GM19463 (cell line): ENCODE measurements around the gene DDX39B.
A peak's percentile ranks its signal among the peaks of the same experiment; 100 is the strongest.
"Not testable (repeated sequence)": the region's sequence is repeated elsewhere in the genome, so short reads cannot be mapped to it uniquely, and the experiment has no call there.

ENCODE experiments used
- ATAC-seq: cut with Tn5 transposase; IDR thresholded peaks from one replicate; pipeline ENCODE4 v1.9.1; 2021; ENCODE audit warnings: mild to moderate bottlenecking, moderate library complexity; ENCODE audit not compliant: unreplicated experiment

DDX39B gene

GRCh38 chr6:31529329-31530150 lies 12.3 kb downstream of the DDX39B start:
- ATAC-seq, result no peak

DNA sequence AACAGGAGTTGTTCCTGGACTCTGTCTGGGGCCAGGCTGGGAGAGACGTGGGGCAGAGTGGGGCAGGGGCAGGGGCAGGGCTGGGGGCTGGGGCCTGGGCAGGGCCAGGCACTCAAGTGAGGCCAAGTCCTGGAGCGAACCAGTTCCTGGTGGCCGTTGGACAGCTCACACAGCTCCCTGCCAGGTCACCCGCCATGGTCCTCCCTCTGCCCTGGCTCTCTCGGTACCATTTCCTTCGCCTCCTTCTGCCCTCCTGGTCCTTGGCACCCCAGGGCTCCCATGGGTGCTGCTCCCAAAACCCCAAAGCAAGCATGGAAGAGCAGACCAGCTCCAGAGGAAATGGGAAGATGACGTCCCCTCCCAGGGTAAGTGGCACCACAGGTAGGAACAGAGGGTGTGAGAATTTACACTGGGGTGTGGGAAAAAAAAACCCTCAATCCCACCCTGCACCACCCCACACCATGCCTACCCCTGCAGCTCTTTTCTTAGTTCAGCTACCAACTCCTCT lies 12.9 kb downstream of the DDX39B start, which contains the start of gene MCCD1:
Gene MCCD1 (plus strand): TSS at position 142 of the 508 bp plus-strand sequence. CDS start 53 bp downstream, at position 195.
- ATAC-seq, result no peak

- no peak for ATAC-seq
Observed at GRCh38 chr6:31528307-31528777, 13.5 kb downstream of the DDX39B start.

GRCh38 chr6:31525932-31526591 lies 15.7 kb downstream of the DDX39B start:
- no peak for ATAC-seq

DNA sequence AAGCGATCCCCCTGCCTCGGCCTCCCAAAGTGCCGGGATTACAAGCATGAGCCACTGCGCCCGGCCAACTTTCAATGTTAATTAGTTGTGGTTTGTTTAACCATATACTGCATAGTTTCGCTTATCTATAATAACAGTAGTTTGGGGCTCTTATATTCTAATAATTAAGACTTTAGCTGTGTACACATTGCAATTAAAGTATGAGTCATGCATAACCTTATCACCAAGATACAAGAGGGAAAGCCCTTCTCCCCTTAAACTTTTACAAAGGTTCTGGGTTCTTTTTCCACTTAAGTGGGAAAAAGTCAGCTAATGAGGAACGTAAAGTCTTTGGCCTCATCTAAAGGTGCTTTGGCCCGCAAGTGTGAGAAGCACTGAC lies 16.3 kb downstream of the DDX39B start:
- ATAC-seq, result no peak

GRCh38 chr6:31521835-31522234 lies 20.0 kb downstream of the DDX39B start:
- no peak for ATAC-seq

DNA sequence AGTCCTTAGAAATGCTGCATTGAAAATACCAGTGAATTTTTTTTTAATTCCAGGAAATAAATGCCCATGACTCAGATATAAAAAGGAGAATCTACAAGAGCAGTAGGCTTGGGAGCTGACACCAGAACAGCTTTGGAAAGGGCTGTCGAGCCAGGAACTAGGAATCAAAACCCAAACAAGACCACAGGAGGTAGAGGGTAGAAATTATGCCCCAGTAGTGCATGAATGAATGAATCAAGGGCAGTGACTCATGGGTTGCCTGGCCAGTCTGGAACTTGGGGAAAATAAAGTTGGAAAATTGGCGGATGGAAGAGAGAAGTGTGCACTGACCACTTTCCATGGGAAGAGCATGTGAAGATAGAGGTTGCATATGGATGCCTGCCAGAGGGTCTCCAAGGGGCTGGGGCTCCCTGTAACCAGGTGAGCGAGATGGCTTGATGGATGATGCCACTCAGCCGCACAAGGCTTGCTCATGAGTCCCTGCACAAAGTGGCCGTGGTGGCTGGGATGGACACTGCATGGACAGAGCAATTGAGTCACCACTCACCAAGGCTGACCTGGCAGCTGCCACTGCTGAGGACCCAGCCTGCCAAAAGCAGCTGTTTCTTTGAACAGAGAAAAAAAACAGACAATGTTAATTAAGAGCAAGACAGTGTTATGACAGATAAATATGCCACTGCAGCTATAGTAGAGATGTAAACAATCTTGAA lies 28.2 kb downstream of the DDX39B start:
- no peak for ATAC-seq

GRCh38 chr6:31510007-31510406 lies 31.8 kb downstream of the DDX39B start:
- no peak for ATAC-seq

DNA sequence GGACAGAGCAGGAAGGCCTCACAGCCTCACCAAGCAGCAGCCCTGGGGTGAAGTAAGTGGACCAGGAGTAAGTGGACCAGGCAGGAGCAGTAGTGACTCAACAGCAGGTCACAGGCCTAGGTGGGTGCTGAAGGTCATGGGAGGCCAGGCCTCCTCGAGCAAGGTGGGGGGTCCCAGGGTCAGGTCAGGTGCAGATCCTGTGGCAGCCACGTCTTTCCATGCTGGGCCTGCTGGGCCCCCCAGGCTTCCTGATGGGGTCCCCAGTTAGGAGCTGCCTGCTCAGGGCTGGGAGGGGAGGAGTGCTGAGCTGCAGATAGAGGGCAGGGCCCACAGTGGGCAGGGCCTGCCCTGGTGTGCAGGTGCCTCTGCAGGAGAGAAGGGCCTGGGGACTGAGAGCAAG lies 32.8 kb downstream of the DDX39B start:
- not testable (repeated sequence) for ATAC-seq

DNA sequence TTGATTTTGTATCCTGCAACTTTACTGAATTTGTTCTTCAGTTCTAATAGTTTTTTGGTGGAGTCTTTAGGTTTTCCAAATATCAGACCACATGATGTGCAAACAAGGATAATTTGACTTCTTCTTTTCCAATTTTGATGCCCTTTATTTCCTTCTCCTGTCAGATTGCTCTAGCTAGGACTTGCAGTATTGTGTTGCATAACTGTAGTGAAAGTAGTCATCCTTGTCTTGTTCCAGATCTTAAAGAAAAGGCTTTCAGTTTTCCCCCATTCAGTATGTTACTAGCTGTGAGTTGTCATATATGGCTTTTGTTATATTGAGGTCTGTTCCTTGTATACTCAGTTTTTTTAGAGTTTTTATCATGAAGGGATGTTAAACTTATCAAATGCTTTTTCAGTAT lies 39.2 kb downstream of the DDX39B start:
- ATAC-seq, result no peak

GRCh38 chr6:31499648-31500047 lies 42.2 kb downstream of the DDX39B start:
- ATAC-seq, result not testable (repeated sequence)

DNA sequence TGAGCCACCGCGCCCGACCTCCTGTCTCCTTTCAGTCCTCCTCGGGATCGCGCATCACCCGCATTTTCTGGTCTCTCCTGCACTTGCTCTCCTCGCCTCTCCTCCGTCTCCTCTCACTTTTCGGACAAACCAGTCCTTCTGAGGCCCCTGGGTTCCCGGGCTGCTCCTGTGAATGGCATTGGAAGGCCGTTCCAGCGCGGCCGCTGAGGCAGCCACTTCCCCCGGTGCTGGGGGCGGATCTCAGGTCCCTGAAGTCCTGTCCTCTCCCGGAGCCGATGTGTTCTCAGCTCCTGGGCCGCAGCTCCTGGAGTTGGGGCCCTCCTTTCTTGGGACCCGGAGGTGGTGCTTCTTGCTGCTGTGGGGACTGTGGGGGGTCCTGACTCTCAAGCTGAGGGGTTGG lies 43.1 kb downstream of the DDX39B start:
- ATAC-seq, result no peak

GRCh38 chr6:31497531-31498476 lies 44.0 kb downstream of the DDX39B start, which contains the start of gene MICB:
TSS of gene MICB (plus strand) at chr6:31498145. CDS start at chr6:31498194, 49 bp downstream.
- peak; percentile 59 for ATAC-seq

DNA sequence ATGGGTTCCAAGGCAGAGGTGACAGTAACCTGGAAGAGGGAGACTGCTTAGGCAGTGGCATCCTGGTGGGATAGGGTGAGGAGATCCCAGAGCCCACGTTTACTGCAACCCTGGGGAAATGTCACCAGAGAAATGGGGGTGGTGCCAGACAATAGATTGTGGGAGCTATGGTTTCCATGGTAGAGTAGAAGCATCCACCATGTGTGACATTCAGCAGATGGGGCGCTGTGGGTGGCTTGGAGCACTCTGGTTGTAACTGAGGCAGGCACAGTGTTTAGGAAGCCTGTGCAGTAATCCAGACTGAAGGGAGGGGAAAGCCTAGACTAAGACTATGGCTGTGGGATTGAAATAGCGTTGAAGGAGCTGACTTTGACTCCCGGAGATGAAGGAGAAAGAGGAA lies 45.0 kb downstream of the DDX39B start:
- ATAC-seq, result not testable (repeated sequence)

- no peak for ATAC-seq
Observed at GRCh38 chr6:31495580-31495979, 46.2 kb downstream of the DDX39B start.

DNA sequence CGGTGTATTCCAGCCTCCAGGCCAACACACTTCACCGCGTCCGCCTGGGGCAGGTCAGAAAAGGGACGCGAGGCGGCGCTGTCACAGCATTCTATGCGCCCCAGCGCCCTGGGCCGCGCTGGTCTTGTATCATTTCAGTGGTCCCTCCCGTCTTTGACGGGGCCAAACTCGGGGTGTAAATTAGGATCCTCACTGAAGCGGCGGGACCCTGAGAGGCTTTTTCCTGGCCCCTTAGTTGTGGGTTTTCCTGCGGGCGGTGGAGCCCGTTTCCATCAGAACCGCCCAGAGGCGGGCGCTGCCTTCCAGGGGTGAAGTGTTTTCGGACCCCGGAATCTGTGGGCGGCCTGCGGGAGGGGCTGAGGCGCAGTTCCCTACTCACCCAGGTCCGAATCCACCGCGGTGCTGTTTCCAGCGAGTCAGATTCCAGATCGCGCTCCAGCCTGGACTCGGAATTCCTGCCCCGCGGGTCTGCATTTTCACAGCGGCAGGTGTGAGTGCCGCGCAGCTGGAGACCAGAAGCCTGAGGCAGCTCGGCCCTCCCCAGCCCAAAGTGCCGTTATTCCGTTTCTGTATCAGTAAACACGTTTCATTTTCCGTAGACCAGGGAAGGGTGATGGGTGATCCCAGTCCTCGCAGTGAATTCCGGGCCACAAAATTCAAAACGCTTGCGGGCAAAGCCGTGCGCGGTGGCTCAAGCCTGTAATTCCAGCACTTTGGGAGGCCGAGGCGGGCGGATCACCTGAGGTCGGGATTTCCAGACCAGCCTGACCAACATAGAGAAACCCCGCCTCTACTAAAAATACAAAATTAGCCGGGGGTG lies 47.7 kb downstream of the DDX39B start:
- ATAC-seq, result no peak

DNA sequence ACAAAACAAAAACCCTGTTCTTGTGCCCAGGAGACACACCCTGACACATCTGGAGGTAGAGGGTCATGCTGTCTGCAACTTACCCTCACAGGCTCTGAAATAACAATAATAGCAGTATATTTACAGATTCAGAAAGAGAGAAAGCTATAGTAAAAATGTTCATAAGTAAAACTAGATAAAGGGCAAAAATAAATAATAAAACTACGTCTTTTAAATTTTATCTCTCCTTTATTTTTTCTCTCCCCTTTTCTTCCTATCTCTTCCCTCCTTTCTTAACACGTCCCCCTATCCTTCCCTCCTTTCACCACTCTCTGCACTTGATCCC lies 48.3 kb downstream of the DDX39B start:
- not testable (repeated sequence) for ATAC-seq

GRCh38 chr6:31490115-31490873 lies 51.5 kb downstream of the DDX39B start:
- ATAC-seq, result no peak

- no peak for ATAC-seq
Observed at GRCh38 chr6:31489086-31489485, 52.7 kb downstream of the DDX39B start.
